Neuronal stem cell (in vitro differentiated cells): Measurements from ENCODE around the gene PDS5B.
A peak's percentile ranks its signal among the peaks of the same experiment; 100 is the strongest.

ENCODE experiments used
- DNase-seq: peaks from one replicate; pipeline ENCODE4 v3.0.0-alpha.2; 2013; ENCODE audit warnings: low spot score
- H2AFZ ChIP-seq: one replicate; pipeline ENCODE4 v1.6.1; 2013; ENCODE audit warnings: mild to moderate bottlenecking, low read length, inconsistent platforms
- H2AK5ac ChIP-seq: 2 replicates; pipeline ENCODE4 v1.6.1; 2013; ENCODE audit warnings: low read depth, mild to moderate bottlenecking, inconsistent platforms, low read length, moderate library complexity, mixed read lengths
- H2BK120ac ChIP-seq: 2 replicates; pipeline ENCODE4 v1.6.1; 2013; ENCODE audit warnings: low read depth, mild to moderate bottlenecking, inconsistent platforms, low read length, moderate library complexity, mixed read lengths
- H2BK12ac ChIP-seq: one replicate; pipeline ENCODE4 v1.6.1; 2013; ENCODE audit warnings: low read length, inconsistent platforms
- H2BK15ac ChIP-seq: 2 replicates; pipeline ENCODE4 v1.6.1; 2013; ENCODE audit warnings: mild to moderate bottlenecking, low read length, inconsistent platforms, mixed read lengths
- H2BK5ac ChIP-seq: one replicate; pipeline ENCODE4 v1.6.1; 2013; ENCODE audit warnings: inconsistent platforms, mild to moderate bottlenecking, low read length, moderate library complexity
- H3K14ac ChIP-seq: one replicate; pipeline ENCODE4 v1.6.1; 2013; ENCODE audit warnings: low read length, inconsistent platforms
- H3K18ac ChIP-seq: 2 replicates; pipeline ENCODE4 v1.6.1; 2013; ENCODE audit warnings: low read length, inconsistent platforms
- H3K23ac ChIP-seq: 2 replicates; pipeline ENCODE4 v1.6.1; 2013; ENCODE audit warnings: low read depth, mild to moderate bottlenecking, mixed read lengths, low read length, inconsistent platforms; ENCODE audit not compliant: poor library complexity
- H3K27ac ChIP-seq: replicated peaks from 3 replicates; pipeline ENCODE4 v1.5.1; 2013; ENCODE audit warnings: low read length, inconsistent platforms
- H3K27me3 ChIP-seq, 3 experiments: 2 replicates each; pipeline ENCODE4 v1.6.1; 2013; ENCODE audit warnings: low read length in 3 of 3, mild to moderate bottlenecking in 2 of 3, inconsistent platforms in 1 of 3, low read depth in 1 of 3, mixed read lengths in 1 of 3, moderate library complexity in 1 of 3; ENCODE audit not compliant: control insufficient read depth in 3 of 3, insufficient read depth in 3 of 3
- H3K36me3 ChIP-seq, 2 donors: replicated peaks in 1 of 2; 2 replicates each; pipeline ENCODE4 v1.6.1; 2013; ENCODE audit warnings: low read length in 2 of 2; ENCODE audit not compliant: control insufficient read depth in 2 of 2, insufficient read depth in 2 of 2
- H3K4ac ChIP-seq: 2 replicates; pipeline ENCODE4 v1.6.1; 2013; ENCODE audit warnings: inconsistent platforms, mild to moderate bottlenecking, low read length, moderate library complexity
- H3K4me1 ChIP-seq, 2 donors: 1 replicate in 1 of 2; 2 replicates in 1 of 2; pipeline ENCODE4 v1.6.1; 2013; ENCODE audit warnings: low read length in 2 of 2, low read depth in 1 of 2; ENCODE audit not compliant: control insufficient read depth in 2 of 2, insufficient read depth in 1 of 2
- H3K4me2 ChIP-seq: one replicate; pipeline ENCODE4 v1.6.1; 2013; ENCODE audit warnings: mild to moderate bottlenecking, low read length, inconsistent platforms; ENCODE audit not compliant: insufficient read depth, poor library complexity, severe bottlenecking
- H3K4me3 ChIP-seq, 2 donors: 2 replicates each; pipeline ENCODE4 v1.5.1; 2013; ENCODE audit warnings: low read length in 2 of 2, mild to moderate bottlenecking in 2 of 2, inconsistent platforms in 1 of 2, moderate library complexity in 1 of 2
- H3K79me1 ChIP-seq: one replicate; pipeline ENCODE4 v1.6.1; 2013; ENCODE audit warnings: low read depth, mild to moderate bottlenecking, inconsistent platforms, low read length, moderate library complexity
- H3K9ac ChIP-seq: one replicate; pipeline ENCODE4 v1.6.1; 2013; ENCODE audit warnings: mild to moderate bottlenecking, low read depth, low read length, inconsistent platforms; ENCODE audit not compliant: poor library complexity
- H3K9me3 ChIP-seq, 2 donors: replicated peaks in 1 of 2; 2 replicates each; pipeline versions ENCODE3 to v1.6.1; 2013; ENCODE audit warnings: low read length in 2 of 2, mild to moderate bottlenecking in 2 of 2, inconsistent platforms in 1 of 2, low read depth in 1 of 2, mixed read lengths in 1 of 2, moderate library complexity in 1 of 2; ENCODE audit not compliant: control insufficient read depth in 2 of 2, insufficient read depth in 1 of 2
- H4K8ac ChIP-seq: one replicate; pipeline ENCODE4 v1.6.1; 2013; ENCODE audit warnings: low read depth, mild to moderate bottlenecking, inconsistent platforms, low read length, moderate library complexity
- H4K91ac ChIP-seq: one replicate; pipeline ENCODE4 v1.6.1; 2013; ENCODE audit warnings: low read length, low read depth, mild to moderate bottlenecking, inconsistent platforms; ENCODE audit not compliant: poor library complexity
- WGBS, 2 donors: extraction: QIAGEN DNeasy Blood & Tissue Kit; methylation state at CpG; one replicate each; pipeline ENCODE4 v1.1.7; 2013; ENCODE audit warnings: missing lambda C conversion rate in 2 of 2, mixed read lengths in 1 of 2; ENCODE audit not compliant: insufficient read length in 2 of 2, insufficient replicate concordance in 1 of 2; ENCODE audit errors: extremely low coverage in 2 of 2; 5-methylcytosine and 5-hydroxymethylcytosine counted together

Gene PDS5B

DNA sequence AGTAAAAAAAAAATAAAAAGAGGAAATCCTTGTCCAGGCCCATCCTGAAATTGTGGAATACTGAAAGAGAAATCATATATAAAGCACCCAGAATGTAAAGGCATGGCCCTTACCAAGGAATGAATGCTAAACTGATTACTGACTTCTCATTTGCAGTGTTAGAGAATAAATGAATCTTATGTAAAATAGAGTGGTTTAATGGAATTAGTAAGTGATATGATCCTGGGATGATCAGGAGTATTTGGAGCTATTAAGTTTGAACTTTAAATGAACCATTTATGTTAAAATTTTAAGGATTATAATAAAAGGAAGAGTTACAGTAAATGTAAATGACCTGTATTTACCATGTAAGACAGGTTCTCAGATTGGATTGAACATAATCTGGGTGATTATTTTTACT, 75.4 kb downstream of the PDS5B start:
- Histone ChIP-seq H3K4ac (no peak overlapping the region), H3K18ac (no peak overlapping the region), H4K8ac (no peak overlapping the region), H3K9ac (no peak overlapping the region), H3K27me3 (no peaks in the 10 kb centered on the region), H3K4me1 (no peaks in the 10 kb centered on the region), H3K4me3 (no peak overlapping the region), H4K91ac (no peak overlapping the region), H3K79me1 (no peaks in the 10 kb centered on the region), H3K14ac (no peak overlapping the region), H2BK120ac (no peak overlapping the region), H3K4me2 (no peak overlapping the region), H3K9me3 (peaks cover 0 to 7% of the 10 kb centered on the region in 2 donors), H2BK5ac (no peak overlapping the region), H2AFZ (no peak overlapping the region), H3K36me3 (peaks cover 0 to 56% of the 10 kb centered on the region in 2 donors), H3K23ac (no peak overlapping the region), H2BK12ac (no peak overlapping the region), H2BK15ac (no peak overlapping the region), H2AK5ac (no peak overlapping the region), H3K27ac (no peak overlapping the region)
- DNase-seq = no peak

- H3K9me3 ChIP-seq = no peaks in the 10 kb centered on the region
- H3K27ac ChIP-seq = no peak overlapping the region
- H2AFZ ChIP-seq = no peak overlapping the region
- H3K36me3 ChIP-seq = peaks cover 0 to 72% of the 10 kb centered on the region in 2 donors
- no peak overlapping the region for H3K14ac ChIP-seq
- H3K4ac ChIP-seq = no peak overlapping the region
- H3K4me2 ChIP-seq = no peak overlapping the region
- H3K9ac ChIP-seq = no peak overlapping the region
- H4K91ac ChIP-seq = no peak overlapping the region
- no peaks in the 10 kb centered on the region for H3K79me1 ChIP-seq
- no peak for DNase-seq
- H4K8ac ChIP-seq = no peak overlapping the region
- H2BK15ac ChIP-seq = no peak overlapping the region
- H3K4me1 ChIP-seq = no peaks in the 10 kb centered on the region
- H2BK12ac ChIP-seq = no peak overlapping the region
- no peak overlapping the region for H2BK5ac ChIP-seq
- H3K4me3 ChIP-seq = no peak overlapping the region
- H3K27me3 ChIP-seq = no peaks in the 10 kb centered on the region
- no peak overlapping the region for H2BK120ac ChIP-seq
- H3K18ac ChIP-seq = no peak overlapping the region
- no peak overlapping the region for H2AK5ac ChIP-seq
- H3K23ac ChIP-seq = no peak overlapping the region
These were observed 77.4 kb downstream of the PDS5B start for GRCh38 chr13:32663660-32664059.

DNA sequence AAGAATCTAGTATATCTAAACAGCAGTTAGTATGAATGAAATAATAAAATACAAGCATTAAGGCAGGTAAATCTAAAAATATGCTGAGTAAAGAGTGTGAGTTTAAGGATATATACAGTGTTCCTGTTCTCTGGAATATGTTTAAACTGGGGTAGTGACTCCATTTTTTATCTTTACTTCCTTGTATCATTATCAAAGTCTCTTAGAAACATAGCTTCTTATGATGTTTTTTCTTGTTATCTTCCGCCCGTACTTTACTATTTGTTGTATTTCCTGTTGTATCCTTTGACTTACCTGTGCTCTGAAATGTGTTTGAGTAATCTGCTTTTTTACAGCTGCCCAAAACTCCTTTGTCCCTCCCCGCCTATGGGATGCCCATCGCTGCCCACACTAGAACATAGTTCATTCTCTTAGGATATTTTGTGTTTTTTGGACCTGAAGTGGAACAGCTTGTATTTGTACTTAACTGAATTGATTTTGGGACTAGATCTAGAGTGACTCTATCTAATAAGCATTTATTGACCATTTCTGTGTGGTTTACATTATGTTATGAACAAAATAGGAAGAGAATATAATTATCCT, 80.8 kb downstream of the PDS5B start:
- H3K9me3 ChIP-seq = no peaks in the 10 kb centered on the region
- no peak overlapping the region for H4K8ac ChIP-seq
- H2BK12ac ChIP-seq = no peak overlapping the region
- H2BK5ac ChIP-seq = no peak overlapping the region
- H4K91ac ChIP-seq = no peak overlapping the region
- no peak overlapping the region for H3K9ac ChIP-seq
- H3K23ac ChIP-seq = no peak overlapping the region
- no peaks in the 10 kb centered on the region for H3K27me3 ChIP-seq
- H3K14ac ChIP-seq = no peak overlapping the region
- no peak overlapping the region for H3K27ac ChIP-seq
- H3K36me3 ChIP-seq = peaks cover 0 to 74% of the 10 kb centered on the region in 2 donors
- H2BK15ac ChIP-seq = no peak overlapping the region
- H3K18ac ChIP-seq = no peak overlapping the region
- H3K4me3 ChIP-seq = no peak overlapping the region
- no peak overlapping the region for H3K4me2 ChIP-seq
- H3K4ac ChIP-seq = no peak overlapping the region
- no CpG with 5 or more reads among the region's 4 CpGs for WGBS, 2 donors
- H2AFZ ChIP-seq = no peak overlapping the region
- H3K79me1 ChIP-seq = no peaks in the 10 kb centered on the region
- H3K4me1 ChIP-seq = no peaks in the 10 kb centered on the region
- H2BK120ac ChIP-seq = no peak overlapping the region
- no peak for DNase-seq
- H2AK5ac ChIP-seq = no peak overlapping the region

GRCh38 chr13:32669030-32669646, 82.9 kb downstream of the PDS5B start:
- no CpG with 5 or more reads among the region's 3 CpGs for WGBS, 2 donors
- Histone ChIP-seq H4K91ac (no peak overlapping the region), H3K18ac (no peak overlapping the region), H3K4ac (no peak overlapping the region), H3K9ac (no peak overlapping the region), H3K79me1 (no peaks in the 10 kb centered on the region), H2AK5ac (no peak overlapping the region), H3K14ac (no peak overlapping the region), H3K27ac (no peak overlapping the region), H2BK120ac (no peak overlapping the region), H2BK12ac (no peak overlapping the region), H3K4me1 (no peaks in the 10 kb centered on the region), H2AFZ (no peak overlapping the region), H3K36me3 (peaks cover 2 to 82% of the 10 kb centered on the region in 2 donors), H2BK15ac (no peak overlapping the region), H4K8ac (no peak overlapping the region), H3K27me3 (no peaks in the 10 kb centered on the region), H3K4me3 (no peak overlapping the region), H3K9me3 (peaks cover 0 to 3% of the 10 kb centered on the region in 2 donors), H3K23ac (no peak overlapping the region), H3K4me2 (no peak overlapping the region), H2BK5ac (no peak overlapping the region)
- DNase-seq = peak; percentile 12
